ENCODE measurements around the gene CALML3.

Gene CALML3

DNA sequence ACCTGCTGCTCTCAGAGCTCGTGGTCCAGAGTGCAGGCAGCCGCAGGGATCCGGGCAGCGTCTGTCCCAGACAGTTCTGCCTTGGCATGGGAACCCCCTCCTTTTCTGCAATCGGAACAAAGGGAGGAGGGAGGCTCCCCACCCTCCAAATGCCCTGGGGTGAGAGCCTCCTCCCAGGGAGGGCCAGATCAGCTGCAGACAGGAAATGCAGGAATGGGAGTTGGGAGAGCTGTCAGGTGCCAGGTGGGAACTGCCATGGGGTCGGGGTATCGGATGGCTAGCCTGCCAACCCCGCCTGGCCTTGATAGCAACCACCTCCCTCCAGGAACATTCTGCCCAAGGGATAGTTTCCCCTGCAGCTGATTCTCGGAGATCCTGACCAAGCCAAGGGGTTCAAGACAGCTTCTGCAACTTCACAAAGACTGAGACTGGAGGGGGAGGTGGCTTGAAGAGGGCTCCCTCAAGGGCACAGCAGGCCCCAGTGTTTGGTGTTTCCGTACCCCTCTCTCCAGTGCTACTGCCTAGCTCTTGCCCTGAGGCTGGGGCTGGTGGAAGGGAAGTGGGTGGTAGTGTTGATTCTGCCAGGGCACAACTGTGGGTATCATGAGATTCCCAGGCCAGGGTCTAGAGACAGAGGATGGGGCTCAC is 25.1 kb upstream of the CALML3 start, which contains the start of gene CALML5:
Gene CALML5, minus strand, starts transcription at position 78 of the 648 bp plus-strand sequence. CDS start 132 bp downstream, outside the sequence.
- Histone ChIP-seq H3K27me3 (replicated peaks; ENCODE audit: control insufficient read depth, insufficient read depth, low read length) (peaks cover 4% of the 10 kb centered on the region), H3K4me3 (replicated peaks; ENCODE audit: low read depth, low read length) (no peak within 1 kb of the TSS), H3K36me3 (ENCODE audit: control insufficient read depth, insufficient read depth, low read length) (no peaks in the 10 kb centered on the region)
- TF ChIP-seq, protein P1, sequence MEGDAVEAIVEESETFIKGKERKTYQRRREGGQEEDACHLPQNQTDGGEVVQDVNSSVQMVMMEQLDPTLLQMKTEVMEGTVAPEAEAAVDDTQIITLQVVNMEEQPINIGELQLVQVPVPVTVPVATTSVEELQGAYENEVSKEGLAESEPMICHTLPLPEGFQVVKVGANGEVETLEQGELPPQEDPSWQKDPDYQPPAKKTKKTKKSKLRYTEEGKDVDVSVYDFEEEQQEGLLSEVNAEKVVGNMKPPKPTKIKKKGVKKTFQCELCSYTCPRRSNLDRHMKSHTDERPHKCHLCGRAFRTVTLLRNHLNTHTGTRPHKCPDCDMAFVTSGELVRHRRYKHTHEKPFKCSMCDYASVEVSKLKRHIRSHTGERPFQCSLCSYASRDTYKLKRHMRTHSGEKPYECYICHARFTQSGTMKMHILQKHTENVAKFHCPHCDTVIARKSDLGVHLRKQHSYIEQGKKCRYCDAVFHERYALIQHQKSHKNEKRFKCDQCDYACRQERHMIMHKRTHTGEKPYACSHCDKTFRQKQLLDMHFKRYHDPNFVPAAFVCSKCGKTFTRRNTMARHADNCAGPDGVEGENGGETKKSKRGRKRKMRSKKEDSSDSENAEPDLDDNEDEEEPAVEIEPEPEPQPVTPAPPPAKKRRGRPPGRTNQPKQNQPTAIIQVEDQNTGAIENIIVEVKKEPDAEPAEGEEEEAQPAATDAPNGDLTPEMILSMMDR (IDR thresholded peaks at IDR 0.05; ENCODE audit: insufficient read depth, low read length, poor library complexity, severe bottlenecking), result no peak
- DNase-seq (ENCODE audit: extremely low read depth, insufficient read length), result no peak

DNA sequence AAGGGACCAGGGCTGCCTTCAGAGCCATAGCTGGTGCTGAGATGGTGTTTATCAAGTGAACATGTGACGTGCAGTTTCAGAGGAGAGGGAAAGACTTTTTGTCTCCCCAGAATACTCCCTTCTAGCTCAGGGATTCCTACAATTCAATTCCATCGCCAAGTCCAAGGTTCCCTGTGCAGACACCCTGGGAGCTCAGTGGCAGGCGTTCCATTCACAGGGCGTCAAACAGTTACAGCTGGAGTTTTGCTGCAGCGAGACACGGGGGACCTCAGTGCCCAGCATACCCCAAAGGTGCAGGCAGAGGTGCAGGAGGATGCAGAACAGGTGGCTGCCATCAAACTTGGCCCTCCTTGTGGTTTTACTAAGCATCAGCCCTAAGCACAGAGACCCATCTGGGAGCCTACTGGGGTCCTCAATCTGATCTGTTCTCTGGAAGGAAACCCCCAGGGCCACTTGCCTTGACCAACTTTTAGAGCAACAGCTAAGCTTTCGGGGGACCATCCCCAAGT is 24.5 kb upstream of the CALML3 start:
- H3K27me3 ChIP-seq (replicated peaks; ENCODE audit: control insufficient read depth, insufficient read depth, low read length), result peaks cover 4% of the 10 kb centered on the region
- TF ChIP-seq, protein P1 (IDR thresholded peaks at IDR 0.05; ENCODE audit: insufficient read depth, low read length, poor library complexity, severe bottlenecking), result no peak
- H3K36me3 ChIP-seq (ENCODE audit: control insufficient read depth, insufficient read depth, low read length), result no peaks in the 10 kb centered on the region
- DNase-seq (ENCODE audit: extremely low read depth, insufficient read length), result no peak
- no peak overlapping the region for H3K4me3 ChIP-seq (replicated peaks; ENCODE audit: low read depth, low read length)

DNA sequence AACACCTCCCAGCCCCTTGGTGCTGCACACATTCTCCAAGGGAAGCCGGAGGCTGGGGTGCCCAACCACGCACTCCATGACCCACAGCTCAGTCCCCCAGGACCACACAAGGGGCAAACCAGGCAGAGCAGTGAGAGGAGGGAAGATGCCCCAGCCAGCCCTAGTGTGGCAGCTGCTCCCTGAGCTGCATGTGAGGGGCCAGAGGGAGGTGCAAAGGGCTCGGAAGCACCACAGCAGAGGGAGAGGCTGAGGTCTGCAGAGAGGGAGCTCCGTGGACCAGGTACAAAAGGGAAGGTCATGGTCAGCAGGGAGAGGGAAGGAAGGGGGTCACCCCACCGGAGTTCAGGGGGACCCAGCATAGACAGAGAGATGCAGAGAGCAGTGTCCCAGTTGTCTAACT is 23.9 kb upstream of the CALML3 start:
- H3K36me3 ChIP-seq (ENCODE audit: control insufficient read depth, insufficient read depth, low read length), result no peaks in the 10 kb centered on the region
- TF ChIP-seq, protein P1 (IDR thresholded peaks at IDR 0.05; ENCODE audit: insufficient read depth, low read length, poor library complexity, severe bottlenecking), result no peak
- H3K4me3 ChIP-seq (replicated peaks; ENCODE audit: low read depth, low read length), result no peak overlapping the region
- H3K27me3 ChIP-seq (replicated peaks; ENCODE audit: control insufficient read depth, insufficient read depth, low read length), result peaks cover 4% of the 10 kb centered on the region
- no peak for DNase-seq (ENCODE audit: extremely low read depth, insufficient read length)

DNA sequence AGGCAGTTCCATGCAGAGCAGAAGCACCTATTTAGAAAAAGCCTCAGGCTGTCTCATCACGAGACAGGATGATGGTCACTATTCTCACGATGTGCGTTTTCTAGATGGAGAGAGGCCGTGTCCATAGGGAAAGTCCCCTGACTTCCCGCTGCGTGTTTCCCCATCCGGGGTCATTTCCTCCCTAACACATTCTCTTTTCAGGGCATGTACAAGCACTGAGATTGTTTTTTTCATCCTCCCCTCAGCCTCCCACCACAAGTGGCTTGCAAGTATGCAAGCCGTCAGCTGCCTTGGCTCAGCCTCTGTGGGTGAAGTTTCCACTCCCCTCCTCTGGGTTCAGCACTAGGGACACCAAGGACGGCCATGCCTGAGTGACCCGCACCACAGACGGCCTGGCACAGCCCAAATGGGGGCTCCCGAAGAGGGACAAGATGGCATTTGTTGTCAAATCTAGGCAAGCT is 22.7 kb upstream of the CALML3 start:
- TF ChIP-seq, protein P1 (IDR thresholded peaks at IDR 0.05; ENCODE audit: insufficient read depth, low read length, poor library complexity, severe bottlenecking), result no peak
- peaks cover 7% of the 10 kb centered on the region for H3K27me3 ChIP-seq (replicated peaks; ENCODE audit: control insufficient read depth, insufficient read depth, low read length)
- H3K36me3 ChIP-seq (ENCODE audit: control insufficient read depth, insufficient read depth, low read length), result no peaks in the 10 kb centered on the region
- no peak overlapping the region for H3K4me3 ChIP-seq (replicated peaks; ENCODE audit: low read depth, low read length)
- DNase-seq (ENCODE audit: extremely low read depth, insufficient read length), result no peak

DNA sequence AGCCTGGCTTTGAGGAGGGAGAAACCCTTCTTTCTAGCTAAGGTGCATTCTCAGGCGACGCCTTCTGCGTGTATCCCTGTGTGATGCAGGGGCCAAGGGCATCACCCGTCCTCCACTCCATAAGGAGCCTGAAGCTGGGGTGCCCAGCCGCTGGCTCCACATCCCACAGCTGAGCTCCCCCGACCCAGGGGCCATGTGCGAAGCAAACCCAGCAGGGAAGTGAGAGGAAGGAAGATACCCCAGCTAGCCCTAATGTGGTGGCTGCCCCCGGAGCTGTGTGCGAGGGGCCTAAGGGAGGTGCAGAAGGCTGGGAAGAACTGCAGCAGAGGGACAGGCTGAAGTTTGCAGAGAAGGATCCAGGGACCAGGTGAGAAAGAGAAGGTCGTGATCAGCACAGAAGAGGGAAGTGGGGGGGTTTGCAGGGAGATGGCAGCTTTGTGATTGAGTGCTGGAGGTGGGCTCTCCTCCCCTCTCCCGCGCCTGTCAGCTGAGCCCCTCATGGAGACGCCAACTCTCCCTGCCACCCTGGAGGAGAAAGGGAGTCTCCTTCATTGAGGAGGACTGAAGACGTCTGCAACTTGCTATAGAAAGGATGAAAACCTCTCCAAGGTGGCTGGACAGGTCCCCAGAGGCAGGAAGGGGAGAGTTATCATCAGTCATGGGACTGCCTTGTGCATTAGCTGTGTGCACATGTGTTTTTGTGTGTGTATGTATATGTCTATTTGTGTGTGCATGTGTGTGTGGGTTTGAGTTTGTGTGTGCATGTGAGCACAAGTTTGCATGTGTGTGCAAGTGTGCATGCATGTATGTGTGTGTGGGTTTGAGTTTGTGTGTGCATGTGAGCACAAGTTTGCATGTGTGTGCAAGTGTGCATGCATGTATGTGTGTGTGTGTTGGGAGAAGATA is 21.9 kb upstream of the CALML3 start:
- no peak overlapping the region for H3K4me3 ChIP-seq (replicated peaks; ENCODE audit: low read depth, low read length)
- no peaks in the 10 kb centered on the region for H3K36me3 ChIP-seq (ENCODE audit: control insufficient read depth, insufficient read depth, low read length)
- TF ChIP-seq, protein P1 (IDR thresholded peaks at IDR 0.05; ENCODE audit: insufficient read depth, low read length, poor library complexity, severe bottlenecking), result no peak
- peaks cover 7% of the 10 kb centered on the region for H3K27me3 ChIP-seq (replicated peaks; ENCODE audit: control insufficient read depth, insufficient read depth, low read length)
- DNase-seq (ENCODE audit: extremely low read depth, insufficient read length), result no peak

All from GM06990 (cell line).